GM18861 (cell line): ENCODE results near the gene S100PBP.

Experiments used
- ATAC-seq: cut with Tn5 transposase; IDR thresholded peaks from one replicate; pipeline ENCODE4 v1.9.1; 2021; ENCODE audit not compliant: unreplicated experiment

The S100PBP gene

GRCh38 chr1:32869923-32870614 lies 52.6 kb downstream of the S100PBP start:
- ATAC-seq = no peak

- no peak for ATAC-seq
These were observed 53.3 kb downstream of the S100PBP start, which contains the start of gene FNDC5 for GRCh38 chr1:32870615-32871363. Gene FNDC5 (minus strand): TSS chr1:32870912.

DNA sequence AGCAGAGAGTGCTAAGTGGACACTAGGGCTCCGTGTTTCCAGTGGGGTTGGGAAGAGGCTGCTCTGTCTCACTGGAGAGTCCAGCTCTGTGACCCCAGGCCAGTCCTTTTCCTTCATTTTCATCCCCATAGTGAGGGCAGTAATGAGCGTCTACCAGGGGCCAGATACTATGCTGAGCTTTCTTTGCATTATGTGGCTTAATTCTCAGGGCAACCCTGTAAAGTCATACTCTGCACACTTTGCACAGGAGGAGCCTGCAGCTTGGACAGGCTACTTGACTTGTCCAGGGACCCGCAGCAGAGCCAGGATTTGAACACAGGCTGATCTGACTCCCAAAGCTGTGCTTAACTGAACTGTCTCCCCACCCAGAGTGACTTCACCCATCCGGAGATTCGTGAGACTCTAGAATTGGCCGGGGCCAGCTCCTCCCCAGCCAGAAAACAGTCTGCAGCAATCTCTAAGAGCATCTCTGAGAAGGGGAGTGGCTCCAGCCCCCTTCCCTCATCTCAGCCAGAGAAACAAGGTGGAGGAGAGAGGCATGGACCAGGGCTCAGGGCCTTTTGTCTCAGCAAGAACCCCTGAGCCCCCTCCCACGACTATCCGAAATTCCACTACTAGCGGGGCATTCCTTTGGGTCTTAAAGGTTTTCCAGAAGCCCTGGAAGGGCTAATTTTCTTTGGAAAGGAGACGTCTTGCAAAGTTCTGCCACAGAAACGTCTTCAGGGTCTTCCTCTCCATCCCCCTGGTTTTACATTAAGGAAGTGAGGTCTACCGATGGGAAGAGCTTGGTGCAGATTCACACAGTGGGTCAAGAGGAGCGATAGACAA lies 54.1 kb downstream of the S100PBP start:
- ATAC-seq = no peak

DNA sequence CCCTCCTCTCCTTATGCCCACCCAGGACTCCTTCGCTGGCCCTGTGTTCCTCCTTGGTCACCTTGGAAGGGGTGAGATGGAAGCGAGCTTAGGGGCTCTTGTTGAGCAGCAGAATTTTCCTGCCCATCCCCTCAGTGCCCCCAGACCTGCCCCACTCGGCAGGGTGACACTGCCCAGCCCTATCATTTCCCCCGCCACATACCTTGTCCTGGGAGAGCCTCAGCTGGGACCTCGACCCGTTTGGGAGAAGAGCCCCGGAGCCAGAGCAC lies 54.7 kb downstream of the S100PBP start:
- no peak for ATAC-seq

DNA sequence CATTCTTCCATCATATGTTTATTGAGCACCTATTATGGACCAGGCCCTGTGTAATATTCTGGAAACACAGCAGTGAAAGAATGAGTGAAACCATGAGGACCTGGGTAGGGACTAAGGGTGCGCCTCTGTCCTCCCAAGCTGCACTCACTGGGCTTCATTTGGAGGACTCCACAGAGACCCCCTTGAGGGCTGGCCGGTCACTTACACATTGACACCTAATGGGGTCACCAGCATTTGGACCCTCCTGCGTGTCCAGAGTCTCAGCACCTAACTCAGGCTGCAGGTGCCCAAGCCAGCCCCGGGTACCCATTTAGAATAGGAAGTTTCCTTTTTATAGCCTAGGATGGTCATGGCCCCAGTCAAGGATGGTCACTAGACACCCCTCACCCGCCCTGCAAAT lies 56.0 kb downstream of the S100PBP start:
- no peak for ATAC-seq

- ATAC-seq = no peak
These were observed 57.7 kb downstream of the S100PBP start for GRCh38 chr1:32874860-32875752.

GRCh38 chr1:32876341-32877210 lies 59.1 kb downstream of the S100PBP start:
- no peak for ATAC-seq

DNA sequence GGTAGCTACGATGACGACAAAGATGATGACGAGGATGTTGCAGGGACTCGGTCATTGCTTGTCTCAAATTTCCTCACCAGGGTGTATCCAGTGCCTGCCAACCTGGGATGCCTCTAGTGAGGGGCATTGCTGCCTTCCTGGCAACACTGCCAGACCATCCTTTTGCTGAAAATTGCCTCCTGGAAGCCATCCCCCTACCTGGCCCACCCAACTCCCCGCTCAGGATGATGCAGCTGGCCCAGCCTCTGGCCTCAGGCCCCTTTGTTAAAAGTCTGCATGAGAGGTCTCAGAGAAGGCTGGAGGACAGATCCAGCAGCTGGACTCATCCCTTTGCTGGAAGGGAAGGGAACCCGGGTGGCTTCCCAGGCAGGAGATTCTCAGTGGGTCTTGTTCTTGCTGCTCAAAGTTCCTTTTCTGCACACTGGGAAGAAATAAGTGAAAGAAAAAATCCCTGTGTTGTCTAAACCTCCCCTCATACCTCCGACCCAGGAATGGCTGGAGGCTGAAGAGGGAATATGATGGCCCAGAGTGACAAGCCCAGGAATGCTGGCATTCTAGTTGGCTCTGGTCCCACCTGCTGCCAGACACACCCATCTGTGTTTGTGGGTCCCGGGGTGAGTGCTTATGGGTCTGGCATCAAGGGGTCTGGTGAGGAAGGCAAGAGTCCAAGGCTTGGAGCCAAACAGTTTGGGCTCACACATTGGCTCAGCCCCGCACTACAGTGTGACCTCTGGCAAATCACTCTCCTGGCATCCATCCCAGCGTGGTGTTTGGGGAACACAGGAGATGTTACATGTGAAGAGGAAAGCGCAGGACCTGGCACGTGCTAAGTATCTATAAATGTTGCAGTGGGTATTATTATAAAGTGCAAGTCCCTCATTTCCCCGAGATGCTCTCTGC lies 60.0 kb downstream of the S100PBP start:
- no peak for ATAC-seq

DNA sequence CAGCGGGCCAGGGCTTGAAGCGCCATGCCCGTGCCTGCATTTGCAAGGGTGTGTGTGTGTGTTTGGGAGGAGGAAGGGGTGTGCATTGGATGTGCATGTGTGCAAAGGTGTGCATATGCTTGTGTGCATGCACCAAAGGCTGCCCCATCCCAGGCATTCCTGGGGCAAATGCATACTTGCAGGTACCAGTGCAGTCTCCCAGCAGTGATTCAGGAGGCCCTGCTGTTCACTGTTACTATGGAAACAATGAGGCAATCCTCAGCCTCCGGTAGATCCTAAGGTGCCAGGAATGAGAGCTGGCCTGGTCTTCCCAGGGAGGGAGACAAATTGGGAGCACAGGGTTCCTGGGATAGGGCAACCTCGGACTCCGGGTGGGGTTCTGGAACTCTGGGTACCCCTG lies 60.7 kb downstream of the S100PBP start:
- no peak for ATAC-seq

- no peak for ATAC-seq
These were observed 61.2 kb downstream of the S100PBP start for GRCh38 chr1:32878637-32879041.

DNA sequence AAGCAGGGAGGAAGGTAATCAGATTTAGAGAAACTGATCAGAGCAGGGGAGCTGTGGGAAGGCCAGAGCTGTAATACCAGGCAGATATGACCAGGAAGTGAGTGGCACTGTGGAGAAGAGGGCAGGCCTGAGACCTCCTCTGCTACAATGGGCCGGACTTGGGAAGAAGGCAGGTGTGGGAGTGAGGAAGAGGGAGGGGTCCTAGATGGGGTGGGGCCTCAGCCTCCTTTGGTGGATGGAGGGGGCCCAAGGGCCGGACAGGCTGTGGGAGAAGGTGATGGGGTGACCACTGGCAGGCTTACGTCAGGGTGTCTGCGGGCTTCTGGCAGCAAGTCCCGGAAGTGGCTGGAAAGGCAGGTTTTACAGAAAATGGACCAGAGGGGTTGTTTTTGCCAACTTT lies 63.8 kb downstream of the S100PBP start:
- ATAC-seq = no peak

GRCh38 chr1:32881871-32882850 lies 64.7 kb downstream of the S100PBP start:
- no peak for ATAC-seq

GRCh38 chr1:32883338-32884031 lies 66.0 kb downstream of the S100PBP start:
- no peak for ATAC-seq

DNA sequence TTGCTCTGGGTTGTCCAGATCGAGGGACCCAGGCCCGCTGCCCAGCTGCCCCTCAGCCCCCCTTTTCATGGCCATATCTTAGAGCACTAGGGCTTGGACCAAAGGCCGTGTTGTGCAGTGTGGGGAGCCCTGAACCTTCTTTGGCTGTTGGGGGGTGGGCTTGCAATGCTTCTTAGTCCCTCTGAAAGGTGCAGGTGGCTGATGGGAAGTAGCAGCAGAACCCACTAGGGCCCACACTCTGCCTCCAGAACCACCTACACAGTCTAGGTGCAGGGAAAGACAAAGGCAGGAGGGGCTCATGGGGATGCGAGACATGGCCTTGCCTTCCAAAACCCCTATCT lies 66.5 kb downstream of the S100PBP start:
- ATAC-seq = no peak

- ATAC-seq = no peak
These were observed 67.3 kb downstream of the S100PBP start for GRCh38 chr1:32884726-32885125.

- ATAC-seq = no peak
These were observed 68.2 kb downstream of the S100PBP start for GRCh38 chr1:32885676-32886003.

GRCh38 chr1:32886004-32886827 lies 68.8 kb downstream of the S100PBP start, which contains the start of gene HPCA:
Gene HPCA (plus strand): TSS chr1:32886491. CDS start chr1:32888899, 2,408 bp downstream.
- no peak for ATAC-seq
